Transverse colon (tissue), 4 donors: ENCODE data around the gene OSBPL3. TPM values are rescaled to one million over a fixed set of nuclear protein-coding genes. Genes with fewer than 3 reads are reported as not detected.

Experiments
- DNase-seq: peaks from one replicate; pipeline ENCODE4 v3.0.0-alpha.2; 2019
- H3K27ac ChIP-seq, 4 donors: fragments of 200-600 bp; sonication (generic); 2 replicates each; pipeline ENCODE4 v1.5.1; 2016 to 2018; ENCODE audit warnings: inconsistent platforms in 4 of 4
- H3K27me3 ChIP-seq: fragments of 200-600 bp; sonication (generic); 2 replicates; pipeline ENCODE4 v1.5.1; 2017; ENCODE audit warnings: inconsistent platforms
- H3K36me3 ChIP-seq, 4 donors: fragments of 200-600 bp; sonication (generic); 2 replicates each; pipeline ENCODE4 v1.5.1; 2017 to 2019; ENCODE audit warnings: inconsistent platforms in 4 of 4
- H3K4me1 ChIP-seq, 4 donors: fragments of 200-600 bp; sonication (generic); 2 replicates each; pipeline ENCODE4 v1.5.1; 2017 to 2020; ENCODE audit warnings: inconsistent platforms in 4 of 4
- H3K4me3 ChIP-seq, 4 donors: fragments of 200-600 bp; sonication (generic); 1 replicate in 1 of 4; 2 replicates in 3 of 4; pipeline versions ENCODE4 v1.5.1 to v1.6.1; 2017 to 2019; ENCODE audit warnings: inconsistent platforms in 4 of 4
- H3K9me3 ChIP-seq, 2 donors: fragments of 200-600 bp; sonication (generic); 2 replicates each; pipeline ENCODE4 v1.5.1; 2017 to 2019; ENCODE audit warnings: inconsistent platforms in 2 of 2
- EP300 ChIP-seq: sonication (generic); formaldehyde crosslinking; IDR thresholded peaks from one replicate; pipeline ENCODE4 v1.6.1; 2017; ENCODE audit warnings: antibody characterized with exemption, low read depth
- POLR2A ChIP-seq: fragments of 450-650 bp; IDR thresholded peaks from one replicate; pipeline ENCODE4 v1.6.1; 2016; ENCODE audit warnings: antibody characterized with exemption, mild to moderate bottlenecking, moderate library complexity
- POLR2AphosphoS5 ChIP-seq, 3 donors: sonication (generic); formaldehyde crosslinking; IDR thresholded peaks; one replicate each; pipeline ENCODE4 v1.6.1; 2016; ENCODE audit warnings: antibody characterized with exemption in 3 of 3
- WGBS, 2 donors: methylation state at CpG; one replicate each; pipeline ENCODE4 v1.1.5; 2018; ENCODE audit warnings: low coverage in 1 of 2; 5-methylcytosine and 5-hydroxymethylcytosine counted together
- in situ Hi-C, 4 donors: fragments of 200-750 bp; cut with MboI; loops; one replicate each; pipeline versions ENCODE4 v1.15.0 to v1.15.1; 2017; ENCODE audit warnings: low sequenced_read_pairs in 3 of 4, low pct_ligation_motif_present in 1 of 4, low pct_unique_long_range_greater_than_20kb in 1 of 4
- intact Hi-C: fragments of 100-400 bp; cut with DNase I; formaldehyde crosslinking; loops from one replicate; pipeline ENCODE4 v1.15.1; 2023; ENCODE audit warnings: low total_unique reads
- total RNA-seq, 4 donors: library from RNA; depleted of rRNA; stranded (reverse); fragments of >200 nt; gene quantifications; one replicate each; pipeline ENCODE4 v1.1.0, GENCODE V29; 2016
- TF ChIP-seq, protein P1 (sequence below), 5 experiments: fragments of 200-600 bp in 3 of 5; fragments of 450-650 bp in 2 of 5; sonication (generic) in 3 of 5; IDR thresholded peaks; 1 replicate in 2 of 5; 2 replicates in 3 of 5; pipeline ENCODE4 v1.5.1; 2016 to 2017; ENCODE audit warnings: antibody characterized with exemption in 5 of 5, inconsistent platforms in 3 of 5, mild to moderate bottlenecking in 2 of 5, moderate library complexity in 1 of 5

The OSBPL3 gene
- total RNA-seq, 4 donors from 2014 or later: 6.7 to 20.6 (median 8.0) TPM

DNA sequence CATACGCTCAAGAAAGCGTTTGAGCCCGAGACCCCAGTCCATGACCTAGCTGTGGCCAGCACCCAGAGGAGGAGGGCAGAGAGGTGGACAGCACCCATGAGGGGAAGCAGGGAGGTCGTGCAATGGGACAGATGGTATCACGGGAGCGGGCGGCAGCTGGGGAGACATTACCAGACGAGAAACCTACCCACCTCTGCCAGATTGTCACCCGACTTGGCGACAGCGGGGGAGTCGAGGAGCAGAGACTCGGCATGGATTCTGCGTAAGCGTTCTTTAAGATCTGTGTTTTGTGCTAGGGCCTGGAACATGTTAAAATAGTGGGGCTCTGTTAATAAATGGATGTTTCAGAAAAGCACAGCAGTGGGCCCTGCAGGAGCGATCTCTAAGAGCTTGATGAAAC is 131.1 kb downstream of the OSBPL3 start:
- Histone ChIP-seq H3K27ac (no peak overlapping the region), H3K4me1 (no peaks in the 10 kb centered on the region), H3K9me3 (no peaks in the 10 kb centered on the region), H3K27me3 (no peaks in the 10 kb centered on the region), H3K4me3 (no peak overlapping the region), H3K36me3 (no peaks in the 10 kb centered on the region)
- no peak for DNase-seq
- WGBS, 2 donors: 89 to 100% methylated on average over 9 to 16 of the region's 16 CpGs
- in situ Hi-C loops (no loop called here), intact Hi-C loops (no loop called here)
- TF ChIP-seq EP300: no peak
- TF ChIP-seq POLR2A: no peak
- TF ChIP-seq POLR2AphosphoS5 (IDR thresholded peaks at IDR 0.05): no peak
- TF ChIP-seq, protein P1, sequence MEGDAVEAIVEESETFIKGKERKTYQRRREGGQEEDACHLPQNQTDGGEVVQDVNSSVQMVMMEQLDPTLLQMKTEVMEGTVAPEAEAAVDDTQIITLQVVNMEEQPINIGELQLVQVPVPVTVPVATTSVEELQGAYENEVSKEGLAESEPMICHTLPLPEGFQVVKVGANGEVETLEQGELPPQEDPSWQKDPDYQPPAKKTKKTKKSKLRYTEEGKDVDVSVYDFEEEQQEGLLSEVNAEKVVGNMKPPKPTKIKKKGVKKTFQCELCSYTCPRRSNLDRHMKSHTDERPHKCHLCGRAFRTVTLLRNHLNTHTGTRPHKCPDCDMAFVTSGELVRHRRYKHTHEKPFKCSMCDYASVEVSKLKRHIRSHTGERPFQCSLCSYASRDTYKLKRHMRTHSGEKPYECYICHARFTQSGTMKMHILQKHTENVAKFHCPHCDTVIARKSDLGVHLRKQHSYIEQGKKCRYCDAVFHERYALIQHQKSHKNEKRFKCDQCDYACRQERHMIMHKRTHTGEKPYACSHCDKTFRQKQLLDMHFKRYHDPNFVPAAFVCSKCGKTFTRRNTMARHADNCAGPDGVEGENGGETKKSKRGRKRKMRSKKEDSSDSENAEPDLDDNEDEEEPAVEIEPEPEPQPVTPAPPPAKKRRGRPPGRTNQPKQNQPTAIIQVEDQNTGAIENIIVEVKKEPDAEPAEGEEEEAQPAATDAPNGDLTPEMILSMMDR (IDR thresholded peaks at IDR 0.05): no peak

DNA sequence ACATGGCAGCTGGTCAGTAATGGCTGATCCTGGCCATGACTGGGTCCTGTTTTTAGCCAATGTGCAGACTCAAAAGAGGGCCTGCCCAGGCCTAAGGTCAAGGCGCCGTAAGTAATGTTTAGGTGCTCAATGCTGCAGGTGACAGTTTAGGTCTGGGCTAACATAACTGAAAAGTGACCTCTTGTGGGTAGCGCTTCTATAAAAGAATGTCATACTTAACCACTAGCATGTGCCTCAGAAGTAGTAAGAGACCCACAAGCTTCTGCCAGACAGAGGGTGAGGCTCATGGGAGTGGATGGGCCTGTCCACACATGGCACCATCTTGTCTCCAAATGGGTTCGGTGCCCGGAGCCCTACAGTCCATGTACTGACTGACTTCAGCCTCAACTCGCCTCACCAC is 132.2 kb downstream of the OSBPL3 start:
- Histone ChIP-seq H3K27me3 (no peaks in the 10 kb centered on the region), H3K9me3 (no peaks in the 10 kb centered on the region), H3K4me3 (no peak overlapping the region), H3K36me3 (no peaks in the 10 kb centered on the region), H3K27ac (no peak overlapping the region), H3K4me1 (no peaks in the 10 kb centered on the region)
- 96% methylated on average over 6 of the region's 6 CpGs; no CpG with 5 or more reads in 1 of the 2 donors for WGBS, 2 donors
- no peak for DNase-seq
- in situ Hi-C loops: no loop called here
- no peak for TF ChIP-seq EP300
- TF ChIP-seq POLR2AphosphoS5 (IDR thresholded peaks at IDR 0.05): no peak
- no peak for TF ChIP-seq POLR2A
- TF ChIP-seq, protein P1 (IDR thresholded peaks at IDR 0.05): no peak
- intact Hi-C loops: no loop called here

DNA sequence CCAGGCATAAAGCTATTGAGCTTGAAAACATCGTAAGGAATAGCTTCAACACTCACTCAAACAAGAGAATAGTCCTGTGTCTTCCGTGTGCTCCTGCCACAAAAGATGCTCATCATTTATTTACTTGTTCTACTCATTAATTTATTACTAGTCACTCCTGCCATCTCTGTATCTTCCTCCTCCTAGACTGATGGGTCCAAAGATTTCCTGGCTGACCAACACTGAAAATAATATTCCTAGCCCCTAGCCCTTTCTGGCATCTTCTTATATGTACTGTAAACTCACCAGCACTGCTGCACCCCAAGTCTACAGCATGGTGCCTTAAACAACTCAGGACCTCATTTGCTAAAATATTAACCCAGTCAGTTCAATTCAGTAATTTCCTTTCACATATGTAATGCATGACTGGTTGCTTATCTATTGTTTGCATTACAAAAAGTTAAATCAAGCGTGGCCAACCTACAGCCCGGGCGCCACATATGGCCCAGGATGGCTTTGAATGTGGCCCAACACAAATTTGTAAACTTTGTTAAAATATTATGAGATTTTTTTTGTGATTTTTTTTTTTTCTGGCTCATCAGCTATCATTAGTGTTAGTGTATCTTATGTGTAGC is 136.1 kb downstream of the OSBPL3 start:
- no peaks in the 10 kb centered on the region for H3K27me3 ChIP-seq
- WGBS, 2 donors: 90% methylated on average over 5 of the region's 5 CpGs
- H3K4me3 ChIP-seq: no peak overlapping the region
- no peak overlapping the region for H3K27ac ChIP-seq
- no peak for DNase-seq
- no peaks in the 10 kb centered on the region for H3K4me1 ChIP-seq
- H3K9me3 ChIP-seq: no peaks in the 10 kb centered on the region
- intact Hi-C loops (no loop called here), in situ Hi-C loops (no loop called here)
- no peaks in the 10 kb centered on the region for H3K36me3 ChIP-seq
- TF ChIP-seq, protein P1 (IDR thresholded peaks at IDR 0.05): no peak
- TF ChIP-seq EP300 (no peak), POLR2A (no peak), POLR2AphosphoS5 (IDR thresholded peaks at IDR 0.05) (no peak)

DNA sequence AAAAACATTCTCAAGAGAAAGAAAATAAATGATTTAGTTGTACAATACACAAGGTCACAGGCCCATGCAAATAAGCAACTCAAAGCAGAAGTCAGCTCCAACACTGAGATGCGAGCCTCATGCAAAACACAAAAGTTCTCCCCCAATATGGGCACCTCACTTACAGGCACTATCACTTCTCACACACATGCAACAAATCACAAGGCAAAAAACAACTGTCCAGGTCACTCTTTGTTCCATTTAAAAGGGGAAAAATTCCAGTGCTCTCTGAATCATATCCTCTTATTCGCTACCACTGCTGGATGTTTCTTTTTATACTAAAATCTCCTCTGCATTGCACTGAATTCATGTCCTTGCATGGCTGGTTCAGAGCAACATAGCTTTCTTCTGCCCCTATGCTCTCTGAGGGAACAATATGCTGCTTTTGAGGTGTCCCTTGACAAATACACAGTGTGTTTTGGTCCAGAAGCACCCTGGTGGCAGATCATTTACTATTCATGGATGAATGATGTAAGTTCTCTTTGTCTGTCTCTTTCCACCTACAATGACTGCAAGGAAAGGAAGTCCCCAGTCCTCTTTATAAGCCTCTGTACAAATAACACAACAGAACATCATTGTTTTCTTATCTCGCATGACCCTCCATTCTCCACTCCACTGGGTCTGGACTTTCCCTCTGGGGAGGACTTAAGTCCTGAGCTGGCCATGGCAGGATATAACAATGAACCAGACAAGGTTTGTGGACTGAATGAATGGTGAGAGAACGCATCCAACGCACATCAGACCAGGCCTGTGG is 137.3 kb downstream of the OSBPL3 start:
- Histone ChIP-seq H3K36me3 (no peaks in the 10 kb centered on the region), H3K4me3 (no peak overlapping the region), H3K9me3 (no peaks in the 10 kb centered on the region), H3K4me1 (no peaks in the 10 kb centered on the region), H3K27ac (no peak overlapping the region), H3K27me3 (no peaks in the 10 kb centered on the region)
- TF ChIP-seq POLR2A: no peak
- no peak for TF ChIP-seq EP300
- TF ChIP-seq, protein P1 (IDR thresholded peaks at IDR 0.05): no peak
- no peak for TF ChIP-seq POLR2AphosphoS5 (IDR thresholded peaks at IDR 0.05)
- 78 to 85% methylated on average over 4 to 5 of the region's 5 CpGs for WGBS, 2 donors
- intact Hi-C loops (no loop called here), in situ Hi-C loops (no loop called here)
- DNase-seq: no peak
